ENCODE measurements around the gene KRTAP12-1.

GRCh38 chr21:44658913-44659595 is 22.9 kb downstream of the KRTAP12-1 start:
- TF ChIP-seq CTCF (IDR thresholded peaks at IDR 0.05; ENCODE audit: insufficient read depth, low read length) (no peak), POLR2AphosphoS5 (IDR thresholded peaks at IDR 0.05; ENCODE audit: low read depth) (no peak)
- TF ChIP-seq, protein P1, sequence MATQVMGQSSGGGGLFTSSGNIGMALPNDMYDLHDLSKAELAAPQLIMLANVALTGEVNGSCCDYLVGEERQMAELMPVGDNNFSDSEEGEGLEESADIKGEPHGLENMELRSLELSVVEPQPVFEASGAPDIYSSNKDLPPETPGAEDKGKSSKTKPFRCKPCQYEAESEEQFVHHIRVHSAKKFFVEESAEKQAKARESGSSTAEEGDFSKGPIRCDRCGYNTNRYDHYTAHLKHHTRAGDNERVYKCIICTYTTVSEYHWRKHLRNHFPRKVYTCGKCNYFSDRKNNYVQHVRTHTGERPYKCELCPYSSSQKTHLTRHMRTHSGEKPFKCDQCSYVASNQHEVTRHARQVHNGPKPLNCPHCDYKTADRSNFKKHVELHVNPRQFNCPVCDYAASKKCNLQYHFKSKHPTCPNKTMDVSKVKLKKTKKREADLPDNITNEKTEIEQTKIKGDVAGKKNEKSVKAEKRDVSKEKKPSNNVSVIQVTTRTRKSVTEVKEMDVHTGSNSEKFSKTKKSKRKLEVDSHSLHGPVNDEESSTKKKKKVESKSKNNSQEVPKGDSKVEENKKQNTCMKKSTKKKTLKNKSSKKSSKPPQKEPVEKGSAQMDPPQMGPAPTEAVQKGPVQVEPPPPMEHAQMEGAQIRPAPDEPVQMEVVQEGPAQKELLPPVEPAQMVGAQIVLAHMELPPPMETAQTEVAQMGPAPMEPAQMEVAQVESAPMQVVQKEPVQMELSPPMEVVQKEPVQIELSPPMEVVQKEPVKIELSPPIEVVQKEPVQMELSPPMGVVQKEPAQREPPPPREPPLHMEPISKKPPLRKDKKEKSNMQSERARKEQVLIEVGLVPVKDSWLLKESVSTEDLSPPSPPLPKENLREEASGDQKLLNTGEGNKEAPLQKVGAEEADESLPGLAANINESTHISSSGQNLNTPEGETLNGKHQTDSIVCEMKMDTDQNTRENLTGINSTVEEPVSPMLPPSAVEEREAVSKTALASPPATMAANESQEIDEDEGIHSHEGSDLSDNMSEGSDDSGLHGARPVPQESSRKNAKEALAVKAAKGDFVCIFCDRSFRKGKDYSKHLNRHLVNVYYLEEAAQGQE (IDR thresholded peaks at IDR 0.05; ENCODE audit: insufficient replicate concordance, low read depth): no peak

Data from HL-60 (cell line).